Natural killer cell (primary cell): ENCODE data around the gene GASK1A. TPM values are rescaled to one million over a fixed set of nuclear protein-coding genes. Genes with fewer than 3 reads are reported as not detected.

Experiments used
- ATAC-seq, 3 donors: fragments of 150-1000 bp in 2 of 3; fragments of 200-7000 bp in 1 of 3; cut with Tn5 transposase; 1 replicate in 1 of 3; 2 replicates in 2 of 3; pipeline ENCODE4 v1.10.0; 2021; ENCODE audit warnings: mild to moderate bottlenecking in 2 of 3, moderate library complexity in 2 of 3
- DNase-seq, 2 donors: peaks; one replicate each; pipeline versions ENCODE4 v3.0.0 to v3.0.0-alpha.2; 2013 to 2021; ENCODE audit warnings: mixed read lengths in 1 of 2
- H3K27ac ChIP-seq: one replicate; pipeline ENCODE4 v1.5.1; 2013; ENCODE audit warnings: mild to moderate bottlenecking, low read length
- H3K27me3 ChIP-seq: one replicate; pipeline ENCODE4 v1.6.1; 2013; ENCODE audit warnings: low read length; ENCODE audit not compliant: control insufficient read depth, insufficient read depth
- H3K36me3 ChIP-seq: one replicate; pipeline ENCODE4 v1.6.1; 2013; ENCODE audit warnings: low read length; ENCODE audit not compliant: control insufficient read depth, insufficient read depth
- H3K4me1 ChIP-seq: one replicate; pipeline ENCODE4 v1.6.1; 2013; ENCODE audit warnings: low read length; ENCODE audit not compliant: control insufficient read depth, insufficient read depth
- H3K4me3 ChIP-seq: one replicate; pipeline ENCODE4 v1.5.1; 2013; ENCODE audit warnings: low read length
- H3K9me3 ChIP-seq: one replicate; pipeline ENCODE4 v1.6.1; 2013; ENCODE audit warnings: low read length; ENCODE audit not compliant: control insufficient read depth, insufficient read depth
- H3K27ac Mint-ChIP-seq, 2 donors: one replicate each; pipeline ENCODE4 v1.8.0; 2022; ENCODE audit warnings: mild to moderate bottlenecking in 2 of 2, mixed read lengths in 2 of 2, moderate library complexity in 1 of 2
- H3K27me3 Mint-ChIP-seq, 2 donors: one replicate each; pipeline ENCODE4 v1.8.0; 2022; ENCODE audit warnings: low read depth in 2 of 2, mixed read lengths in 2 of 2
- H3K36me3 Mint-ChIP-seq: one replicate; pipeline ENCODE4 v1.8.0; 2022; ENCODE audit warnings: mixed read lengths
- H3K4me1 Mint-ChIP-seq, 2 donors: one replicate each; pipeline ENCODE4 v1.8.0; 2022; ENCODE audit warnings: mixed read lengths in 2 of 2
- H3K4me3 Mint-ChIP-seq: one replicate; pipeline ENCODE4 v1.8.0; 2022; ENCODE audit warnings: mild to moderate bottlenecking, moderate library complexity, mixed read lengths
- H3K9me3 Mint-ChIP-seq, 2 donors: one replicate each; pipeline ENCODE4 v1.8.0; 2022; ENCODE audit warnings: mixed read lengths in 2 of 2
- CTCF ChIP-seq: fragments of 200-600 bp; IDR thresholded peaks from one replicate; pipeline ENCODE4 v1.8.0; 2022; ENCODE audit warnings: antibody characterized with exemption
- WGBS: methylation state at CpG from one replicate; pipeline ENCODE4 v1.1.7; 2013; ENCODE audit warnings: missing lambda C conversion rate; ENCODE audit not compliant: insufficient coverage; 5-methylcytosine and 5-hydroxymethylcytosine counted together
- intact Hi-C: fragments of 100-400 bp; cut with micrococcal nuclease; formaldehyde crosslinking; loops from one replicate; pipeline ENCODE4 v1.14.2; 2022
- total RNA-seq, 4 donors: library from RNA; stranded (reverse); fragments of 120-200 nt in 1 of 4; gene quantifications; one replicate each; pipeline versions ENCODE4 v1.2.3 to v1.2.4, GENCODE V29; 2013 to 2022

GASK1A gene
- total RNA-seq, 3 donors from 2014 or later (not counting 1 experiment from before 2014, with no cell fraction given) = 0.12 to 0.34 TPM; not detected in 1

GRCh38 chr3:43093974-43094373 is 114.9 kb downstream of the GASK1A start:
- DNase-seq = no peak
- Histone ChIP-seq H3K4me1 (no peaks in the 10 kb centered on the region), H3K9me3 (no peaks in the 10 kb centered on the region), H3K36me3 (no peaks in the 10 kb centered on the region), H3K27me3 (no peaks in the 10 kb centered on the region), H3K4me3 (no peak overlapping the region), H3K27ac (no peak overlapping the region)
- peaks cover 11 to 14% of the 10 kb centered on the region in 2 donors for H3K4me1 Mint-ChIP-seq
- no peak for TF ChIP-seq CTCF
- no peaks in the 10 kb centered on the region for H3K36me3 Mint-ChIP-seq
- H3K27me3 Mint-ChIP-seq = no peaks in the 10 kb centered on the region
- intact Hi-C loops = no loop called here
- no peak overlapping the region for H3K4me3 Mint-ChIP-seq
- H3K27ac Mint-ChIP-seq = no peak overlapping the region
- H3K9me3 Mint-ChIP-seq = no peaks in the 10 kb centered on the region
- 93% methylated on average over 2 of the region's 2 CpGs for WGBS
- ATAC-seq = no peak

GRCh38 chr3:43094381-43094780 is 115.3 kb downstream of the GASK1A start:
- ATAC-seq = no peak
- intact Hi-C loops = no loop called here
- no peaks in the 10 kb centered on the region for H3K9me3 Mint-ChIP-seq
- H3K27me3 Mint-ChIP-seq = no peaks in the 10 kb centered on the region
- WGBS = 94% methylated on average over 2 of the region's 2 CpGs
- no peak for TF ChIP-seq CTCF
- no peaks in the 10 kb centered on the region for H3K27me3 ChIP-seq
- no peak overlapping the region for H3K4me3 ChIP-seq
- no peaks in the 10 kb centered on the region for H3K4me1 ChIP-seq
- DNase-seq = no peak
- H3K36me3 ChIP-seq = no peaks in the 10 kb centered on the region
- H3K4me3 Mint-ChIP-seq = no peak overlapping the region
- no peaks in the 10 kb centered on the region for H3K9me3 ChIP-seq
- H3K36me3 Mint-ChIP-seq = no peaks in the 10 kb centered on the region
- H3K4me1 Mint-ChIP-seq = peaks cover 11 to 14% of the 10 kb centered on the region in 2 donors
- no peak overlapping the region for H3K27ac ChIP-seq
- no peak overlapping the region for H3K27ac Mint-ChIP-seq

GRCh38 chr3:43094851-43095250 is 115.7 kb downstream of the GASK1A start:
- 92% methylated on average over 4 of the region's 4 CpGs for WGBS

More at GRCh38 chr3:43094851-43095250, 115.7 kb downstream of the GASK1A start:
- Histone ChIP-seq H3K36me3 (no peaks in the 10 kb centered on the region), H3K4me3 (no peak overlapping the region), H3K4me1 (no peaks in the 10 kb centered on the region), H3K27ac (no peak overlapping the region), H3K27me3 (no peaks in the 10 kb centered on the region), H3K9me3 (no peaks in the 10 kb centered on the region)
- H3K4me1 Mint-ChIP-seq = peaks cover 11 to 14% of the 10 kb centered on the region in 2 donors
- TF ChIP-seq CTCF = no peak
- DNase-seq (no peak), ATAC-seq (no peak)
- H3K9me3 Mint-ChIP-seq = no peaks in the 10 kb centered on the region
- intact Hi-C loops = no loop called here
- H3K4me3 Mint-ChIP-seq = no peak overlapping the region
- no peaks in the 10 kb centered on the region for H3K36me3 Mint-ChIP-seq
- no peaks in the 10 kb centered on the region for H3K27me3 Mint-ChIP-seq
- no peak overlapping the region for H3K27ac Mint-ChIP-seq
